ENCODE results near the gene MAPK10.

DNA sequence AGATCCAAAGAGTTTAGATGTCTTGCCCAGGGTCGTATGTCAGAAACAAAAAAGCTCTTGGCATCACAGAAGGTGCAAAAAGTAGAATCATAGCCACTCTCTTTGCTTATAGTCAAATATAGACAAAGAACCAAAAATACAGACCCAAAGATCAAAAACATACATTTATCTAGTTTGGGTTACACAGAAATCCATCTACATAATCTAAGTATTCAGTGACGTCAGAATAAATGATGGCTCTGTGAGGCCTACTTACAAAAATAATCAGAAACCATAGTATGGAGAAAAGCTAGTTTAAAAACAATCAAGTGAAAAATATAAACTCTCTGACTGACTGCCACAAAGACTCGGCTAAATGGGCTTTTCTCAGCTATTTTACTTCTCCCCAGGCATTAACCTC, 126.8 kb downstream of the MAPK10 start:
- TF ChIP-seq EZH2phosphoT487 (IDR thresholded peaks at IDR 0.05; ENCODE audit: borderline replicate concordance, low read length), result no peak
- TF ChIP-seq, protein P1, sequence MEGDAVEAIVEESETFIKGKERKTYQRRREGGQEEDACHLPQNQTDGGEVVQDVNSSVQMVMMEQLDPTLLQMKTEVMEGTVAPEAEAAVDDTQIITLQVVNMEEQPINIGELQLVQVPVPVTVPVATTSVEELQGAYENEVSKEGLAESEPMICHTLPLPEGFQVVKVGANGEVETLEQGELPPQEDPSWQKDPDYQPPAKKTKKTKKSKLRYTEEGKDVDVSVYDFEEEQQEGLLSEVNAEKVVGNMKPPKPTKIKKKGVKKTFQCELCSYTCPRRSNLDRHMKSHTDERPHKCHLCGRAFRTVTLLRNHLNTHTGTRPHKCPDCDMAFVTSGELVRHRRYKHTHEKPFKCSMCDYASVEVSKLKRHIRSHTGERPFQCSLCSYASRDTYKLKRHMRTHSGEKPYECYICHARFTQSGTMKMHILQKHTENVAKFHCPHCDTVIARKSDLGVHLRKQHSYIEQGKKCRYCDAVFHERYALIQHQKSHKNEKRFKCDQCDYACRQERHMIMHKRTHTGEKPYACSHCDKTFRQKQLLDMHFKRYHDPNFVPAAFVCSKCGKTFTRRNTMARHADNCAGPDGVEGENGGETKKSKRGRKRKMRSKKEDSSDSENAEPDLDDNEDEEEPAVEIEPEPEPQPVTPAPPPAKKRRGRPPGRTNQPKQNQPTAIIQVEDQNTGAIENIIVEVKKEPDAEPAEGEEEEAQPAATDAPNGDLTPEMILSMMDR (conservative IDR thresholded peaks at IDR 0.05; ENCODE audit: low read depth, low read length), result no peak
- TF ChIP-seq EZH2 (IDR thresholded peaks at IDR 0.05; ENCODE audit: low read length, unreplicated experiment), result no peak

All from PC-3 (cell line).